Heart left ventricle (tissue), 16 donors: ENCODE results near the gene SLC35F1. TPM values are rescaled to one million over a fixed set of nuclear protein-coding genes. Genes with fewer than 3 reads are reported as not detected.

Experiments
- ATAC-seq, 4 donors: fragments of 200-7000 bp; cut with Tn5 transposase; one replicate each; pipeline ENCODE4 v1.9.1; 2020 to 2022; ENCODE audit warnings: moderate library complexity in 4 of 4, mild to moderate bottlenecking in 3 of 4, moderate number of reproducible peaks in 1 of 4
- DNase-seq, 5 donors: peaks; one replicate each; pipeline ENCODE4 v3.0.0-alpha.2; 2020
- H3K27ac ChIP-seq, 12 donors: fragments of 200-600 bp; sonication (generic) in 4 of 12; one replicate each; pipeline versions ENCODE4 v1.5.0 to v1.8.0; 2016 to 2022; ENCODE audit warnings: mild to moderate bottlenecking in 2 of 12
- H3K27me3 ChIP-seq, 9 donors: fragments of 200-600 bp; sonication (generic) in 2 of 9; one replicate each; pipeline versions ENCODE4 v1.5.1 to v1.8.0; 2016 to 2022; ENCODE audit warnings: mild to moderate bottlenecking in 3 of 9
- H3K36me3 ChIP-seq, 9 donors: fragments of 200-600 bp; sonication (generic) in 2 of 9; one replicate each; pipeline versions ENCODE4 v1.5.0 to v1.8.0; 2018 to 2022; ENCODE audit warnings: mild to moderate bottlenecking in 2 of 9
- H3K4me1 ChIP-seq, 12 donors: fragments of 200-600 bp; sonication (generic) in 4 of 12; one replicate each; pipeline versions ENCODE4 v1.5.0 to v1.8.0; 2016 to 2022; ENCODE audit warnings: mild to moderate bottlenecking in 3 of 12
- H3K4me3 ChIP-seq, 12 donors: fragments of 200-600 bp; sonication (generic) in 4 of 12; one replicate each; pipeline versions ENCODE4 v1.5.0 to v1.8.0; 2017 to 2022; ENCODE audit warnings: mild to moderate bottlenecking in 9 of 12, moderate library complexity in 4 of 12
- H3K9me3 ChIP-seq, 12 donors: fragments of 200-600 bp; sonication (generic) in 4 of 12; one replicate each; pipeline versions ENCODE4 v1.5.0 to v1.8.0; 2016 to 2022; ENCODE audit warnings: mild to moderate bottlenecking in 1 of 12
- CTCF ChIP-seq, 12 donors: fragments of 200-600 bp; sonication (generic) in 4 of 12; IDR thresholded peaks; one replicate each; pipeline versions ENCODE4 v1.5.0 to v1.8.0; 2018 to 2022; ENCODE audit warnings: antibody characterized with exemption in 12 of 12, mild to moderate bottlenecking in 5 of 12
- POLR2A ChIP-seq, 2 donors: fragments of 450-650 bp; IDR thresholded peaks; one replicate each; pipeline ENCODE4 v1.6.1; 2017; ENCODE audit warnings: antibody characterized with exemption in 2 of 2, mild to moderate bottlenecking in 2 of 2, moderate library complexity in 2 of 2
- WGBS, 4 donors: extraction: QIAGEN DNeasy Blood & Tissue Kit in 2 of 4; methylation state at CpG; one replicate each; pipeline versions ENCODE4 v1.1.5 to v1.1.7; 2013 to 2018; 5-methylcytosine and 5-hydroxymethylcytosine counted together
- intact Hi-C, 10 donors: fragments of 100-400 bp; cut with DNase I; formaldehyde crosslinking; loops; one replicate each; pipeline versions ENCODE4 v1.11.1 to v1.14.2; 2022
- polyA plus RNA-seq, 2 donors: library from polyadenylated mRNA; stranded (reverse); fragments of 200-250 nt; gene quantifications; one replicate each; pipeline ENCODE4 v1.2.3, GENCODE V29; 2013
- total RNA-seq, 9 donors: library from RNA; depleted of rRNA in 2 of 9; stranded (reverse); fragments of >200 nt in 2 of 9; fragmentation: NEBNext Ultra II Directional in 3 of 9; extraction: Animal tissue kit (Norgen Biotek cat#: 25700) in 3 of 9; gene quantifications; one replicate each; pipeline versions ENCODE4 v1.1.0 to v1.2.4, GENCODE V29; 2016 to 2023
- donor health status: ischemic (EF 13 %, LVEDD 7.1; RV severe dilation, severe dysfunction).
- donor health status: healthy with polysubstance abuse.
- donor health status: DM: no; HTN: yes; CAD: no.
- donor health status: DM: no; HTN: no; CAD: no.
- donor health status: ischemic (EF 25% LVEDD 6.9; RV normal size, moderate dysfunction).
- donor health status: ischemic (EF 25% LVEDD 5.7; RV mildly dilated, moderate dysfunction).
- donor health status: healthy.
- donor health status: DM: yes; HTN: yes; CAD: no.
- donor health status: ischemic (EF 35%, LVEDD 5.7; RV mildly dilated, moderate dysfunction).
- donor health status: nonischemic (EF 11% LVEDD 7.7; RV severe dilation, severe dysfunction).
- donor health status: DM: yes; HTN: yes; CAD: no.
- donor health status: PGD.
- donor health status: ischemic (EF 29% LVEDD 5.4; RV normal size, mild dysfunction).
- donor health status: nonischemic (EF 23%, LVEDD 6.1; RV moderate dilation, normal function).

SLC35F1 gene
- total and polyA plus RNA-seq, 11 donors = 1.1 to 11.6 (median 5.0) TPM

DNA sequence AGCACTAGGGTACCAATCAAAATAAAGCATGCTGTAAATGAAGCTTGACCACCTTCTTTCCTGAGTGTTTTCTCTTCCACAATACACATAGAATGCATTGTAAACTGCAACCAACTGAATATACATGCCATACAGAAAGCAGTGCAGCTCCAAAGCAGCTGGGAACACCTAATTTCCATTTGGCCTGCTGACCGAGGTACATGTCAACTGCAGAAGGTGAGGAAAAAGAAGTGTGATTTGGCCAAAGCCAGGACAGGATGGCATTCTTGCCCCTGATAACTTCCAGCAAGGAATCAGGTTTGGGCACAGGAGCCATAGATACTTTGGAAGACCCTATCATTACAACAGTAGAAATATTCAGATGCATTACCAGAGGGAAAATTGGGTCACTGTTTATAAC, 258.4 kb downstream of the SLC35F1 start:
- H3K27me3 ChIP-seq = no peaks in the 10 kb centered on the region
- TF ChIP-seq CTCF (IDR thresholded peaks at IDR 0.05) (no peak), POLR2A (IDR thresholded peaks at IDR 0.05) (no peak)
- no peak overlapping the region for H3K27ac ChIP-seq
- H3K36me3 ChIP-seq = no peaks in the 10 kb centered on the region
- H3K4me3 ChIP-seq = no peak overlapping the region
- no peaks in the 10 kb centered on the region for H3K4me1 ChIP-seq
- intact Hi-C loops = no loop called here
- no peaks in the 10 kb centered on the region for H3K9me3 ChIP-seq
- 30 to 78% (median 59%) methylated on average over 1 of the region's 1 CpG for WGBS, 4 donors
- ATAC-seq (no peak), DNase-seq (no peak)

- WGBS, 4 donors = 22 to 39% (median 26%) methylated on average over 5 of the region's 5 CpGs
- Histone ChIP-seq H3K27me3 (no peaks in the 10 kb centered on the region), H3K4me3 (no peak overlapping the region), H3K9me3 (peaks cover 0 to 5% (median under 1%) of the 10 kb centered on the region in 12 donors), H3K27ac (no peak overlapping the region), H3K4me1 (no peaks in the 10 kb centered on the region), H3K36me3 (no peaks in the 10 kb centered on the region)
- DNase-seq = no peak
- TF ChIP-seq CTCF (IDR thresholded peaks at IDR 0.05) (no peak), POLR2A (IDR thresholded peaks at IDR 0.05) (no peak)
- no peak for ATAC-seq
- intact Hi-C loops = no loop called here
Measured at GRCh38 chr6:118168421-118168820, 261.4 kb downstream of the SLC35F1 start.

DNA sequence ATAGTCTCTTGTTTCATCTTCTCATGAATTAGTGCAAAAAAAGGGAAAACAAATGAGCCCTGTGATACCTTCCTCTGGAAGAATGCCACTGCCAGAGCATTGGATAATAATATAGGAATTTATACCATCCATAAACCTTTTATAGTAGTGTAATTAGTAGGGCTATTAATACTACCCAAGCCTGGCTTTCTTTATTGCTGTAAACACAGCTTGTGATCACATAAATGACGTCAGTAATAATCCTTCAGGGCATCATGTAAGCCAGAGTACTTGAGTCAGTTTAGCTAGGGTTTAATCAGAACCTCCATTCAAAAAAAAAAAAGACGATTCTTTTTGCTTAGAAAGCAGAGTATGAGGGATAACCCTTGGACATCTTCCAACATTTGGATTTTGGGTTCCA, 264.8 kb downstream of the SLC35F1 start:
- ATAC-seq = no peak
- intact Hi-C loops = no loop called here
- no peak overlapping the region for H3K4me3 ChIP-seq

GRCh38 chr6:118174071-118174470, 267.0 kb downstream of the SLC35F1 start:
- Histone ChIP-seq H3K27me3 (no peaks in the 10 kb centered on the region), H3K9me3 (peaks cover 0 to 23% (median 9%) of the 10 kb centered on the region in 12 donors), H3K27ac (no peak overlapping the region), H3K4me3 (no peak overlapping the region), H3K4me1 (no peaks in the 10 kb centered on the region), H3K36me3 (no peaks in the 10 kb centered on the region)
- intact Hi-C loops = no loop called here
- WGBS, 4 donors = 63 to 78% (median 75%) methylated on average over 1 of the region's 1 CpG
- ATAC-seq = no peak
- DNase-seq = no peak
- TF ChIP-seq POLR2A (IDR thresholded peaks at IDR 0.05) (no peak), CTCF (IDR thresholded peaks at IDR 0.05) (no peak)

More for the DNA sequence above, 264.8 kb downstream of the SLC35F1 start:
- H3K27me3 ChIP-seq = no peaks in the 10 kb centered on the region
- no peaks in the 10 kb centered on the region for H3K36me3 ChIP-seq
- no peak for DNase-seq
- H3K9me3 ChIP-seq = peaks cover 0 to 23% (median 9%) of the 10 kb centered on the region in 12 donors
- no peaks in the 10 kb centered on the region for H3K4me1 ChIP-seq
- WGBS, 4 donors = 63 to 75% (median 67%) methylated on average over 2 of the region's 2 CpGs
- TF ChIP-seq CTCF (IDR thresholded peaks at IDR 0.05) (no peak), POLR2A (IDR thresholded peaks at IDR 0.05) (no peak)
- H3K27ac ChIP-seq = no peak overlapping the region
